GM21529 (cell line): ENCODE measurements around the gene DUSP1.
"Not testable (repeated sequence)": the region's sequence is repeated elsewhere in the genome, so short reads cannot be mapped to it uniquely, and the experiment has no call there.

Experiments used
- ATAC-seq: cut with Tn5 transposase; IDR thresholded peaks from one replicate; pipeline ENCODE4 v1.9.1; 2021; ENCODE audit not compliant: unreplicated experiment

Gene DUSP1

DNA sequence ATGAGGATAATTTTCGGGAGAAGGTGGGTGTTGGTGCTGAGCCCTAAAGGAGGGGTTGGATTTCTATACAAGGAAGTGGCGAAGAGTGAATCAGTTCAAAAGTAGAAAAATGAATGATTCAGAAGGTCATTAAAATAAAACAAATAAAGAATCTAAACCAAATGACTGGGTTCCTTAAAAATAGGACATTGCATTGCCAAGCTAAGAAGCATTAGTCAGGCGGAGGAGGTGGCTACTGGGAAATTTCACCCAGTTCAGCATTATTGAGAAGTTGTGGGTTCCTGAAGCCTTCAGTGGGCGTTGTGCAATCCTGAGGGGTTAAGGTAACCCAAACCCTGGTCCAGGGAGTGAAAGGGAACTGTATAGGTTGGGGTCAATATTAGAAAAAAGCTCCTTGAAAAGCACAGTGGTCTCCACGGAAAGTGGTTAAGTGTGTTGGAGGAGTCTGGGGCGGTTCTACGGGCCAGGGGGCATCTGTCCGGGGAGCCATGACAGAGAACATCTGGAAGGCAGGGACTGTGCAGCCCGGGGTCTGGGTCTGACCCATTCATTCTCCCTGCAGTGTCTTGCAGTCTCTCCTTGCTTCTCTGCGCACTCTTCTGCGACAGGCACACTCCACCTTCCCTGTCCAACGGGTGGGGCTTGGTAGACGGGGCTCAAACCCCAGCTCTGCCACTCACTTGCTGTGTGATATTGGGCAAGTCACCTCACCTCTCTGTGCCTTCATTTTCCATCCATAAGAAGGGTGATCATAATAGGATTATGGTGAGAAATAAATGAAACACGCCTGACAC lies 27.6 kb upstream of the DUSP1 start:
- no peak for ATAC-seq

DNA sequence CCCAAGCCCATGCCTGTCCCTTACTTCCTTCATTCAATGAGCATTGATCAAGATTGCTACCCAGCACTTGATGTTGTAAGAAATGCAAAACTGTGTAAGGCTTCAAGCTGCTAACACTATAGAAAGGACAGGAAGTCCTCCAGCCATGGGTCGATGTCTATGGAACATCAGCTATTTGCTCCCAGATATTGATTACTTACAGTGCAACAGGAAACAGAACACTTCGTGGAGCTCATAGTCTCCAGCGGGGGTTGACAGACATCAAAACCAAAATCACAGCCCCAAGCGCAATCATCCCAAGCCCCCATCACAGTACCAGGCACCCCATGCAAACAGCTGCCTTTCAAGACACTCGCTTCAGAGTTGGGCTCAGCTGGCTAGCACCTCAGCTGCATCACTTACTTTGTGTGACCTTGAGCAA lies 26.8 kb upstream of the DUSP1 start:
- ATAC-seq: no peak

DNA sequence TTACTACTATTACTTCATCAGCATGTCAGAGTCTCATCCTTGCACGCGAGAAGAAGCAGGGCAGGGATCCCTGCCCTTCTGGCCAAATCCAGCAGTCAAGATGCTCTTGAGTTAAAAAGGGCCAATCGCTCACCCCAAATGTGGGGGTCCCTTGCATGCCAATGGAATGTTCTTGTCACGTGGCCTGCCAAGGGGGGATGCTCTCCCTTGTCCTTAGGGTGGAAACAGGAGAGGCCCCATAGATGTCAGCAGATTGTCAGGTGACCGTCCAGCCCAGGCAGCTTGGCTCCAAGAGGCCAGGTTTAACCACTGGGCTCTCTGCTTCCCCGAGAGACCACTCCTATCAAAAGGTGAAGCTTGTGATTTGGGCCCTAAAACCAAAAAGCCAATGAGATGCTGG lies 25.3 kb upstream of the DUSP1 start:
- ATAC-seq: no peak

DNA sequence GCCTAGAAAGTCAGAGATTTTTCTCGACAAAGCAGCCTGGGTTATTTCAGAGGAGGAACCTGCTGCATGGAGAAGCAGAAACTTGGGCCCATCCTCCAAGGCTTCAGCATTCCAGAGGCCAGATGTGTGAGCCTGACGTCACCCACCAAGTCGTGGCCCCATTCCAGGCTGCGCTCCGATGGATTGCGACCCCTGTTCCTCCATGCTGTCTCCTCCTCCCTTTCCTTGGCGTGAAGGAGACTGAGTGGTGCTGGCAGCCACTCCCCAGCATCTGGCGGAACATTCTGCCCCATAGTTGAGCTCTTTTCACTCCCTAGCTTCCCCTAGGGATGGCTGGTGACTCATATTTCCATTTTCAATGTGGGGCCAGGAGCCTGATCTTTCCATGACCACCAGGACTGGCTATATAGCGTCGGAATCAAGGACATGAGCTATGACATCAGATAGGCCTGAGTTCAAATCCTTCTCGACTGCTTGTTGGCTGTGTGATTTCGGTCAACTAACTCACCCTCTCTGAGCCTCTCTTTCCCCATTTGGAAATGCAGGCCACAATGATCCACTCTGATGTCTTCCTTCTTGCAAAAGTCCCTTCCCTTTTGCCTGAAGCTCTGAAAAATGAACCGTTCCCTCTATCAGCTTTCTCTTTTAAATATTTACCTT lies 24.5 kb upstream of the DUSP1 start:
- ATAC-seq: no peak

DNA sequence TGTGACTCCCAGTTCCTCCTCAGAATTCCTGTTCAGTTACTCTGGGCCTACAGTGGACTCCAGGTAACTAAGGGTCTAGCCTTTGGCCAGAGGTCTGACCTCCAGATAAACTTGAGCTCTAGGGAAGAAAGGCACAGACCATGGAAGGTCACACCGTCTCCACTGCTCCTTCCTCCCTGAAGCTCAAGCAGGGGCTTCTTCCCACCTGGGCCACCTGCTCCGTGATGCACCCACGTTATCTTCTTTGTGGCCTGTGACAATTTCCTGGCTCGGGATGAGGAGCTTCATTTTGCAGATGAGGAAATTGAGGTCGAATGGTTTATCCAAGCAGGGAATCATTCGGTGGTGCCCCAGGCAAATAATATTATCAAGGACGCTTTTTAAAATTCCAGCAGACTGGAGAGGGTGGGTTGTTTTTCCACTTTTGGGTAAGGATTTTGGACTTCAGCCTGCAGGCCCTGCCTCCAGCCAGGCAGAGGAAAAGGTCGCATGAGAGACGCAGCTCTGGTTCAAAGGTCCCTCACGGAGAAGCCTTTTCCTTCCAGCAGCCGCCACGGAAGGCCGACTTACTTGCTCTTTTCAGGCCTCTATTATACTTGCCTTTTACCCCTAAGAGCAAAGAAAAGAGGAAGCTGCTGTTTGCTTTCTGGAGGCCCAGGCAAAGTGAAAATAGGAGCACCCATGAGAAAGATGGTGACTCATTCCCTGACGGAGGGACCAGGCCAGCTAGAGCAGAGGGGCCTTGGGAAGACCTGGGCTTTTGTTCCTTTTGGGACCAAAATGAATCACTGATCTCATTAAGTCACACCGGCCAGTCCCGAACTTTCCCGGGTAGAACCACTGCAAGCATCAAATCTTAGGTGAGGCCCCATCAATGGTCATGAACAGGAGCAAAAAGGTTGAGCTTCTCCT lies 22.8 kb upstream of the DUSP1 start:
- ATAC-seq: no peak

DNA sequence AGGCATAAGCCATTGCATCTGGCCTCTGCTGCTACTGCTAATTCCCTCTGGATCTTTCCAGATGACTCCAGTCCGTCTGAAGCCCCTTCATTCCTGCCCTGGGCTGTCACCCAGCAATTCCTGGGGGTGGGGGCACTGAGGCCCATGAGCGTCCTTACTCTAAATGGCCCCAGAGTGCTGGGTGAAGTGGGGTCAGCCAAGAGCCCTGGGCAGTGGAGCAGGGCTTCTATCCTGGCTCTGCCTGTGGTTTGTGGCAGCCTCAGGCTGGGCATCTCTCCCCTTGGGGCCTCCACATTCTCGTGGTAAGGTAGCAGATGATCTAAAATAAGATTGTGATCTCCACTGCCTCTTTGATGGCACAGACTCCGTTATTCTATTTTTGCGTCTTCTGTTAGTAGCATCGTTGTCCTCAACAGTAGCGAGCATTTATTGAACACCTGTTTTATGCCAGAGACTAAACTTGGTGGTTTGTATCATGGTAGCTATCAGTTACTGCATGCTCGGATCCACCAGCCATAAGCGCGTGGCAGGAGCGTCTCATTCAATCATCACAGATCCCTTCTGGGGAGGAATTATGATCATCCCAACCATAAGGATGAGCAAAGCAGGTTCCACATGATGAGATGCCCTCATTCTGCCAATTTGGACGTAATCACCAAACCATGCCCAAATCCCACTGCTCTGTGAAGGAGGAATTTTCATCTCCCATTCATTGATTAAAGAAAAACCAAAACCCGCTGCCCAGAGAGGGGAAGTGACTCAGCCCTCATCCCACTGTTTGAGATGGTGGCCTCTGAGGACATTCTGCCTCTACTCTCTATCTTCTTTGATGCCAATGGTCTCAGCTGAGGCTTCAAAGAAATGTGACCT lies 21.9 kb upstream of the DUSP1 start:
- no peak for ATAC-seq

DNA sequence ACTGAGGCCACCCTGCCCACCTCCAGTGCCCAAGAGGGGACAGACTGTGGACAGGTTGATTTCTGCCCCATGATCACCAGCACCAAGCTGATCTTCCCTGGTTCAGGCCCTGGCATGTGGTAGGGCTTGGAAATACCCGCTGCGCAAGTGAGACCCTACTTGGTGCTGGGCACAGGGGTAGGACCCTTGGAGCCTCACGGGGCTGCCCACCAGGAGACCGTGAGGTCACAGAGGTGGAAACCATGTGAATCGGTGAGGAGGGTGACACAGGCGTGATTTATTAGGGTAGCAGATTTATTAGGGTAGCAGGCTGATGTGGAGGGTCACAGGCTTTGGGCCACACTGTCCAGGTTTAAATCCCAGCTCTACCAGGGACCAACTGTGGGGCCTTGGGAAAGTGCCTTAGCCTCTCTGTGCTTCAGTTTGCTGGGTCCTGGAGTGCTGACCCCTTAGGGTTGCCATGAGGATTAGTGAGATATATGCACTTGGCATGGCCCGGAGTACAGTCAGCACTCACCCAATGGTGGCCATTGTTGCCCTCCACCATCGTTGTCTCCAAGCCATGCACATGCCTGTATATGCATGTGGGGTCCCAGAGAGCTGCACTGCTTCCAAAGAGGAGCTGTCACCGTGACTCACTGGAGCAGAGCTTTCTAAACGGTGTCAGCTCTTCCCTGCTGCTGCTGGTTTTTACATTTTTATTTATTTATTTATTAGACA lies 20.9 kb upstream of the DUSP1 start:
- ATAC-seq: no peak

DNA sequence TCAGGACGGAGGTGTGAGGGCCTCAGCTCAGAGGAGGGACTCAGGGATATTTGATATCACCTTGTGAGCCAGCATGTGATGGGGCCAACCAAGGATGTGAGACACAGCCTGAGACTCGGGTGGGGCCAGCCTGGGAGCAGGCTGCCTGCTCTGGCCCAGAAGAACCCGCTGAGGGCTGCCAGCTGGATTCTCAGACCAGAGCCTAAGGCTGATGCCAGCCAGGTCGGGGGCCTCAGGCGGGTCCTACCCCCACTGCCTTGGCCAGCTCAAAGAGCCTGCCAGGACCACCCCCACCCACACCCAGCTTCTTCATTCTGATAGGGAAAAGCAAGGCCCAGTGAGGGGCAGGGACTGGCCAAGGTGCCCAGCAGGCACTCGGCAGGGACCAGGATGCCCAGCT lies 20.3 kb upstream of the DUSP1 start:
- no peak for ATAC-seq

DNA sequence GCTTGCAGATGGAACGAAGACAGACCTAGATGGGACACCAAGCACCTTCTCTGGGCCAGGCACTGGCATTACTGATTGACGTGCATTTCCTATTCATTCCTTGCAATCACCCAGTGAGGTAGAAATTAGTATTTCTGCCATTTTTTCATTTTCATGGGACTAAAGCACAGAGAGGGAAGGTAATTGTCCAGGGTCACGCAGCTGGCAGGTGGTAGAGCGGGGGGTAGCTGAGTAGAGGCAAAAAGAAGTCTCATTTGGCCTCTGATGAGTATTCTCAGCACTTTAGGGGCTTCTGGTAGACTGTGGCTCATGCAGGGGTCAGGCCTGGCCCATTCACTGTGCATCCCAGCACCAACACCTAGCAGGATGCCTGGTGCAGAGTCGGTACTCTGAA lies 19.5 kb upstream of the DUSP1 start:
- ATAC-seq: no peak

DNA sequence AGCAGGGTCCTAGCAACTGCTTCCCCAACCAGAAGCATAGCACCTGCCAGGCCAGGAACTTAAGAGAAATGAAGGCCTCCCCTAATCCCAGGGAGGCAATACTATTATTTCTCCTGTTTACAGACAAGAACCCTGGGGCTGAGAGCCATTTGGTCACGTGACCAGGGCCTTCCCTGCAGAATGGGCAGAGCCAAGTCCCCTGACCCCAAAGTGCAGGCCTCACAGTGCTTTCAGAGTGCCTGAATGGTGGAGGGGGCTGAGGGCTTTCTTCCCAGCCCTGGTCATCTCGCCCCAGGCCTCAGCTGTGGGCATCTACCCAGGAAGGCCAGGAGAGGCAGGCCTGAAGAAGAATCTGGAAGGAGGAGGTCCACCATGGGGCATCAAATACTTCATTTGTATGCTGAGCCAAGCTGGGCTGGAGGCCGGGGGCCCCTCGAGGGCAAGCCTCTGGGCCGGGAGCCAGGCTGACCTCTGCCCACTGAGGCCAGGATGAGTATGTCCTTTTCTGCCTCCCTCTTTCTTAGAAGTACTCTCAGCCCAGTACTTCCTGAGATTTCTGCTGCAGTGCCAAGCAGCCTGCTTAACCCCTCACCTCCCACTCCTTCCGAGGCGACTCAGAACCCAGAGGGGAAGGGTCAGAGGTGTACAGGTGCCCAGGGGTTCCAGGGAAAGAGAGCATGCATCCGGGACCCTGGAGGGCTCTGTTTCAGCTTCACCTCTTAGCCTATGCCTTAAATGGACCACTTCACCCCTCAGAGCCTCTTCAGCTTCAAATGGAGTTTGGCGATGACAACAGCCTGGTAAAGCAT lies 18.9 kb upstream of the DUSP1 start:
- no peak for ATAC-seq

DNA sequence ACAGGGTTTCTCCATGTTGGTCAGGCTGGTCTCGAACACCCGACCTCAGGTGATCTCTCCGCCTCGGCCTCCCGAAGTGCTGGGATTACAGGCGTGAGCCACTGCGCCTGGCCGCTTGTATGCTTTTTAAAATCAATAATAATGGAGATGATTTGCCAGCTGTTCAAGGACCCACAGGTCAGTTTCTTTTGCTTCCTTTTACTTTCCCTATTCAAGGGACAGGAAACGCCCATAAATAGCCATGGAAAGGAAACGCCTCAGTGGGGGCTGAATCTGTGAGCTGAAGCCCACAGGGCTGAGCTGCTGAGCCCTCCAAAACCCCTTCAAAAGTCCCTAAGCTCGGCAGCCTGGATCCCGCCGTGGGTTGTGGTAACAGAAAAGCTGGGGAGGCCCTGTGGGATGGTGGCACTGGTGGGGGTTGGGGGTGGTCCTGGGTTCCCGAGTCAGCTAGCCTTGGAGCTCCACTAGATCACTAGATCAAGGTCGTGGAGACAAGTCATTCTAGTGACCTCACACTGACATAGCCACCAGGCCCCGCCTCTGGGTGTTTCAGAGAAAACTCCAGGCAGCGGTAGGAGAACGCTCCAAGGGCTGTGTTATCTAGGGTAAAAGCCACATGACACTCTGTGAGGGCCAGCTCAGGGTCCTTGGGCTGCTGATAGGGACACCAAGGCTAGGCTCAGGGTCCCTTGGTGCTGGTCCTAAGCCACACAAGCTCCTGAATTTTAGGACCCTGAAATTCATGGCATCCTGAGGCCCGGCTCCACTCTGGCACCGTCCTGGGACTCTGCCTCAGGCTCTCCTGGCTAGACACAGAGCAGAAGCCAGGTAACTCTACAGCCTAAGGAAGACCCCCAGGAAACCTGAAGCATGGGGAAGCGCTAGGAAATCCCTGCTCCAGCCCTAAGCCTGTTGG lies 18.0 kb upstream of the DUSP1 start:
- no peak for ATAC-seq

DNA sequence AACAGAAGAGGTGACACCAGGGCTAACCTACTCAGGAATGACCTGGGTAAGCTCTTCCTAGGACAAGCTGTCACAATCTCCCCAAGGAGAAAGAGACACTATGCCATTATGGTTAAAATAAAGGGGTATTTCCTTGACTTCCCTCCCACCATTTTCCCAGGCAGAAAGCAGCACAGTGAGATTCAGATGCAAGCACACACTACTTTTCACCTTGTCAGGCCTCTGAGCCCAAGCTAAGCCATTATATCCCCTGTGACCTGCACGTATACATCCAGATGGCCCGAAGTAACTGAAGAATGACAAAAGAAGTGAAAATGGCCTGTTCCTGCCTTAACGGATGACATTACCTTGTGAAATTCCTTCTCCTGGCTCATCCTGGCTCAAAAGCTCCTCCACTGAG lies 16.5 kb upstream of the DUSP1 start:
- not testable (repeated sequence) for ATAC-seq

DNA sequence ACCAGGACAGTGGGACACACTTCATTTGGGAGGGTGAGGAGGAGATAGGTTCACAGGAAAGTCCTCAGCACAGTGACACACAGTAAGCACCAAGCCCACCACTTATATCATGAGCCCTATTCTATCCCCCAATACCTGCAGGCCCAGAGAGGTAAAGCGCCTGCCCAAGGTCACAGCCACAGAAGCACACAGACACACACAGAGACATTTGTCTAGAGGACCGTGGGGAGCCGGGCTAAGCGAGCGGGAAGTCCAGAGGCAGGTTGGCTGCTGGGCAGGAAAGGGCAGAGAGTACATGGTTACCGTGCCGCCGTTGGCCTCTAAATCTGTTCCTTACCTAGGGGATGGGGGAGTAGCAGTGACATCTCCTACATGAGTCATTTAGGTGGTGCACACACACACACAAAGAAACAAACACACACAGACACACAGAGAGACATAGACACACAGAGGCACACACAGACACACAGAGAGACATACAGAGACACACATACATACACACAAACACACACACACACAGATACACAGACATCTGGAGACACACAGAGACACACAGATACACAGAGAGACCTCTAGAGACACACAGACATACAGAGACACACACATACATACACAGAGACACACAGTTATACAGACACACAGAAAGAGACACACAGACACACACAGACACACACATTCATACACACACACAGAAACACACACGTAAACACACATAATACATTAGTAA lies 15.9 kb upstream of the DUSP1 start:
- ATAC-seq: no peak

DNA sequence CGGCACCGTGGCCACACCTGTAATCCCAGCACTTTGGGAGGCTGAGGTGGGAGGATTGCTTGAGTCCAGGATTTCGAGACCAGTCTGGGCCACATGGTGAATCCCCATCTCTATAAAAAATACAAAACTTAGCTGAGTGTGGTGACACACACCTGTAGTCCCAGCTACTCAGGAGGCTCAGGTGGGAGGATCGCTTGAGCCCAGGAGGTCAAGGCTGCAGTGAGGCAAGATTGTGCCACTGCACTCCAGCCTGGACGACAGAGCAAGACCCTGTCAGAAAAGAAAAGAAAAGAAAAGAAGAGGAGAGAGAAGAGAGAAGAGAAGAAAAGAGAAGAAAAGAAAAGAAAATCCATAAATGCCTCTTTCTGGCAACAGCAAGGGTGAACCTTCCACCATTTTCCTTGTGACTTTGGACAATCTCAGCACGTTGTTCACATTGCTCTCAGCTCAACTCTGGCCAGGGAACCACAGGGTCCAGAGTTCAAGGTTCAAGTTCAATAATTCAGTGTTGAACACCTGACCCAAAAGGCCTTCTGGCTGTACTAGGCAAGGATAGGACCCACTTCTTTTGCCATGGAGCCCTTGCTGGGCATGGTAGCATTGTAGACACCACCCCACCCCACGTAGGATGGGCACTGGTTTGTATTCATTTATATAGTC lies 14.6 kb upstream of the DUSP1 start:
- no peak for ATAC-seq

DNA sequence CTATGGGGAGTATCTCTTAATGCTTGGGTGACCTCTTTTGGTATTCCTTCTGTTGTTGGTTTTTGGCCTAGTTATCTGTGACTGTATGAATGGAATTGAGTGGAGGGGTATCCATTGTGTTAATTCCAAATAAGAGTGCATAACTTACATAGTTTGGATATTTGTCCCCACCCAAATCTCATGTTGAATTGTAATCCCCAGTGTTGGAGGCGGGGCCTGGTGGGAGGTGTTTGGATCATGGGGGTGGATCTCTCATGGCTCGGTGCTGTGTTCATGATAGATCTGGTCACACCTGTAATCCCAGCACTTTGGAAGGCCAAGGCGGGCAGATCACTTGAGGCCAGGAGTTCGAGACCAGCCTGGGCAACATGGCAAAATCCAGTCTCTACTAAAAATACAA lies 13.2 kb upstream of the DUSP1 start:
- ATAC-seq: not testable (repeated sequence)

DNA sequence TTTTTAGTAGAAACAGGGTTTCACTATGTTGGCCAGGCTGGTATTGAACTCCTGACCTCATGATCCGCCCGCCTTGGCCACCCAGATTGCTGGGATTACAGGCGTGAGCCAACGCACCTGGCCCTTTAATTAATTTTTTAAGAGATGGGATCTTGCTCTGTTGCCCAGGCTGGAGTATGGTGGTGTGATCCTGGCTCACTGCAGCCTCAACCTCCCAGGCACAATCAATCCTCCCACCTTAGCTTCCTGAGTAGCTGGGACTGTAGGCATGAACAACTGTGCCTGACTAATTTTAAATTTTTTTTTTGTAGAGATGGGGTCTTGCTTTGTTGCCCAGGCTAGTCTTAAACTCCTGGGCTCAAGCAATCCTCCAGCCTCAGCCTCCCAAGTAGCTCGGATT lies 12.3 kb upstream of the DUSP1 start:
- not testable (repeated sequence) for ATAC-seq
